ENCODE data around the gene TEX44.

DNA sequence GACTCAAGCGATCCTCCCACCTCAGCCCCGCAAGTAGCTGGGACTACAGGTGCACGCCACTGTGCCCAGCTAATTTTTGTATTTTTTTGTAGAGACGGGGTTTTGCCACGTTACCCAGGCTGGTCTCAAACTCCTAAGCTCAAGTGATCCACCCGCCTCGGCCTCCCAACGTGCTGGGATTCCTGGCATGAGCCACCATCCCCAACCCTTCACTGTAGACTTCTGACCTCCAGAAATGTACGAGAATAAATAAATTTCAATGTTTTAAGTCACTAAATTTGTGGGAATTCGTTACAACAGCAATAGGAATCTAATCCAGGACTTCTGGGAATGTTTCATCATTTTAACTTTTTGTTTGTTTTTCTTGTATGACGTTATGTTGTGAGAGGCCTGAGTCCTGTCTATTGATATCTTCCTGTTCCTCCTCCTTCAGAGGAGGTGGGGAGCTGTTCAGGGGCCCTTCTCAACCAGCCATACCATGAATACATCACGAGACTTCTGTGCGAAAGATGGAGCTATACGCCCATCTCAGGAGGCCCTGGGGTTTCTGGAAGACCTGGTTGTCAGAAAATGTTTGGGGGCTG is 40.0 kb downstream of the TEX44 start:
- TF ChIP-seq, protein P1, sequence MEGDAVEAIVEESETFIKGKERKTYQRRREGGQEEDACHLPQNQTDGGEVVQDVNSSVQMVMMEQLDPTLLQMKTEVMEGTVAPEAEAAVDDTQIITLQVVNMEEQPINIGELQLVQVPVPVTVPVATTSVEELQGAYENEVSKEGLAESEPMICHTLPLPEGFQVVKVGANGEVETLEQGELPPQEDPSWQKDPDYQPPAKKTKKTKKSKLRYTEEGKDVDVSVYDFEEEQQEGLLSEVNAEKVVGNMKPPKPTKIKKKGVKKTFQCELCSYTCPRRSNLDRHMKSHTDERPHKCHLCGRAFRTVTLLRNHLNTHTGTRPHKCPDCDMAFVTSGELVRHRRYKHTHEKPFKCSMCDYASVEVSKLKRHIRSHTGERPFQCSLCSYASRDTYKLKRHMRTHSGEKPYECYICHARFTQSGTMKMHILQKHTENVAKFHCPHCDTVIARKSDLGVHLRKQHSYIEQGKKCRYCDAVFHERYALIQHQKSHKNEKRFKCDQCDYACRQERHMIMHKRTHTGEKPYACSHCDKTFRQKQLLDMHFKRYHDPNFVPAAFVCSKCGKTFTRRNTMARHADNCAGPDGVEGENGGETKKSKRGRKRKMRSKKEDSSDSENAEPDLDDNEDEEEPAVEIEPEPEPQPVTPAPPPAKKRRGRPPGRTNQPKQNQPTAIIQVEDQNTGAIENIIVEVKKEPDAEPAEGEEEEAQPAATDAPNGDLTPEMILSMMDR (IDR thresholded peaks at IDR 0.05; ENCODE audit: insufficient read depth, low read length, poor library complexity, severe bottlenecking), result no peak
- no peak for TF ChIP-seq EZH2phosphoT487 (conservative IDR thresholded peaks at IDR 0.05; ENCODE audit: low read length)
